ENCODE results near the gene TECTA. TPM values are rescaled to one million over a fixed set of nuclear protein-coding genes. Genes with fewer than 3 reads are reported as not detected.
A peak's percentile ranks its signal among the peaks of the same experiment; 100 is the strongest.

The TECTA gene
- polyA plus RNA-seq, 1 of the 3 experiments (the other 2 are of a cell fraction): 0.58 TPM

- ChIA-PET CTCF (interaction anchor here (1.0 to 2.0 kb wide), 7 partner anchors 9 to 643 kb away, joined by 3 to 8 read pairs (median 4); no protein-coding TSS in a partner anchor), POLR2A (no interaction called here)
- Histone ChIP-seq H3K4me3 (ENCODE audit: low read depth in 2 of 2, low read length in 1 of 2) (no peak overlapping the region), H3K9ac (no peak overlapping the region), H3K4me1 (ENCODE audit: control insufficient read depth in 1 of 2, insufficient read depth in 2 of 2, low read depth in 1 of 2, low read length in 1 of 2) (peaks cover 0 to 4% of the 10 kb centered on the region in 2 experiments; a peak in 2 of 4 replicates), H3K36me3 (replicated peaks in 1 of 2; ENCODE audit: control insufficient read depth in 1 of 2, insufficient read depth in 2 of 2, low read length in 1 of 2) (no peaks in the 10 kb centered on the region), H3K79me2 (ENCODE audit: insufficient read depth) (no peaks in the 10 kb centered on the region), H3F3A (replicated peaks; ENCODE audit: insufficient read depth) (no peaks in the 10 kb centered on the region), H2AFZ (ENCODE audit: low read depth) (no peak overlapping the region), H3K9me2 (no peaks in the 10 kb centered on the region), H4K20me1 (ENCODE audit: insufficient read depth) (no peaks in the 10 kb centered on the region), H3K9me3 (no peaks in the 10 kb centered on the region), H3K27me3 (ENCODE audit: insufficient read depth) (no peaks in the 10 kb centered on the region), H3K4me2 (no peak overlapping the region), H3K27ac (ENCODE audit: low read depth in 2 of 2, low read length in 1 of 2) (no peak overlapping the region)
- WGBS (ENCODE audit: low lambda C conversion rate): 80% methylated on average over 14 of the region's 19 CpGs
- no peak for DNase-seq
- TF ChIP-seq SMC3 (IDR thresholded peaks at IDR 0.05; ENCODE audit: low read depth, low read length): no peak
- TF ChIP-seq FOXM1 (IDR thresholded peaks at IDR 0.05; ENCODE audit: low read depth): no peak
- TF ChIP-seq SIN3A (IDR thresholded peaks at IDR 0.05; ENCODE audit: borderline replicate concordance, low read depth, low read length): no peak
- TF ChIP-seq TAF1 (IDR thresholded peaks at IDR 0.05; ENCODE audit: borderline replicate concordance, low read depth, low read length): no peak
- no peak for TF ChIP-seq EP300 (IDR thresholded peaks at IDR 0.05; ENCODE audit: borderline replicate concordance in 1 of 2, low read depth in 1 of 2, low read length in 1 of 2)
- no peak for TF ChIP-seq MEF2A (IDR thresholded peaks at IDR 0.05; ENCODE audit: borderline replicate concordance, low read depth)
- no peak for TF ChIP-seq ZBTB33 (IDR thresholded peaks at IDR 0.05; ENCODE audit: borderline replicate concordance, low read depth)
Measured at GRCh38 chr11:121152764-121153163, 51.7 kb downstream of the TECTA start.

GRCh38 chr11:121153472-121153871 is 52.4 kb downstream of the TECTA start:
- ChIA-PET POLR2A (no interaction called here), CTCF (interaction anchor here (0.6 to 2.0 kb wide), 9 partner anchors 9 to 643 kb away, joined by 3 to 8 read pairs (median 4); no protein-coding TSS in a partner anchor)
- peak; percentile 21 for DNase-seq
- Histone ChIP-seq H3K79me2 (ENCODE audit: insufficient read depth) (no peaks in the 10 kb centered on the region), H3K9me3 (no peaks in the 10 kb centered on the region), H3K4me3 (ENCODE audit: low read depth in 2 of 2, low read length in 1 of 2) (no peak overlapping the region), H3K36me3 (replicated peaks in 1 of 2; ENCODE audit: control insufficient read depth in 1 of 2, insufficient read depth in 2 of 2, low read length in 1 of 2) (no peaks in the 10 kb centered on the region), H3K9me2 (no peaks in the 10 kb centered on the region), H3K4me2 (no peak overlapping the region), H3F3A (replicated peaks; ENCODE audit: insufficient read depth) (no peaks in the 10 kb centered on the region), H4K20me1 (ENCODE audit: insufficient read depth) (no peaks in the 10 kb centered on the region), H3K9ac (no peak overlapping the region), H3K4me1 (ENCODE audit: control insufficient read depth in 1 of 2, insufficient read depth in 2 of 2, low read depth in 1 of 2, low read length in 1 of 2) (peaks cover 0 to 4% of the 10 kb centered on the region in 2 experiments; a peak in 2 of 4 replicates), H3K27ac (ENCODE audit: low read depth in 2 of 2, low read length in 1 of 2) (no peak overlapping the region), H2AFZ (ENCODE audit: low read depth) (no peak overlapping the region), H3K27me3 (ENCODE audit: insufficient read depth) (no peaks in the 10 kb centered on the region)
- 57% methylated on average over 7 of the region's 8 CpGs for WGBS (ENCODE audit: low lambda C conversion rate)
- TF ChIP-seq CTCF (IDR thresholded peaks at IDR 0.05) (0 out of 2 replicates have a peak, but pooled peaks have one; percentile 24), SIN3A (IDR thresholded peaks at IDR 0.05; ENCODE audit: borderline replicate concordance, low read depth, low read length) (no peak)
